ENCODE measurements around the gene CALML5.

DNA sequence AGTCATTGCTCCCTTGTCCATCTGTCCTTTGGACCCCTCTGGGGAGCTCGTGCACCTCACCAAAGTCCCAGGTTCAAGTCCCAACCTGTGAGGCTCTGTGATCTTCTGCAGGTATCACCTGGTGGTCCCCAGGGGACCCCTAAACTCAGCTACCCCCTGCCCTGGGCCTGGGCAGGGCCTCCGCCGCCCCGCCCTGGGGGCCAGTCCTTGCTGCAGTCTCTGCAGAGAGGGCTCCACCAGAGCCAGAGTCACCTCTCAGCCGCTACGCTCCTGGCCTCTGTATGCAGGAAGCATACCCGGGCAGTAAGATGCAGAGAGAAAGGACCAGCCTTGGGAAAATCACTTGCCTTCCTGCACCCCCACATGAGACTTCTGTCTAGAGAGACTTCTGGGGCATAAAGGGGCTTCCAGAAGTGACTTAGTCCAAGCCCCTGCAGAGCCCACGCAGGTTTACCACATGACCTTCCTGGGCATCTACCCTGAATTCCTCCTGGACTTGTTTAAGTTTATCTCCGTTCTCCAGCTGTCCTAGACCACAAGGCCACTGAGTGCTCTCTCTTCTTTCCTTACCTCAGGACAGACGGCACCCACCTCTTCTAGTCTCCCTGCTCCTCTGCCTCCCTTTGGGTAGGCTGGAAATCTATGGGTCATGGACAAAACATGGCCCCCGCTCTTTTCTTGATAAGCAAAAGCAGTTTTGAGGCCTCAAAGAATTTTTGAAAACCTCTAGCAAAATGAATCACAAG, 21.2 kb downstream of the CALML5 start:
- TF ChIP-seq, protein P1, sequence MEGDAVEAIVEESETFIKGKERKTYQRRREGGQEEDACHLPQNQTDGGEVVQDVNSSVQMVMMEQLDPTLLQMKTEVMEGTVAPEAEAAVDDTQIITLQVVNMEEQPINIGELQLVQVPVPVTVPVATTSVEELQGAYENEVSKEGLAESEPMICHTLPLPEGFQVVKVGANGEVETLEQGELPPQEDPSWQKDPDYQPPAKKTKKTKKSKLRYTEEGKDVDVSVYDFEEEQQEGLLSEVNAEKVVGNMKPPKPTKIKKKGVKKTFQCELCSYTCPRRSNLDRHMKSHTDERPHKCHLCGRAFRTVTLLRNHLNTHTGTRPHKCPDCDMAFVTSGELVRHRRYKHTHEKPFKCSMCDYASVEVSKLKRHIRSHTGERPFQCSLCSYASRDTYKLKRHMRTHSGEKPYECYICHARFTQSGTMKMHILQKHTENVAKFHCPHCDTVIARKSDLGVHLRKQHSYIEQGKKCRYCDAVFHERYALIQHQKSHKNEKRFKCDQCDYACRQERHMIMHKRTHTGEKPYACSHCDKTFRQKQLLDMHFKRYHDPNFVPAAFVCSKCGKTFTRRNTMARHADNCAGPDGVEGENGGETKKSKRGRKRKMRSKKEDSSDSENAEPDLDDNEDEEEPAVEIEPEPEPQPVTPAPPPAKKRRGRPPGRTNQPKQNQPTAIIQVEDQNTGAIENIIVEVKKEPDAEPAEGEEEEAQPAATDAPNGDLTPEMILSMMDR (IDR thresholded peaks at IDR 0.05), result no peak
- TF ChIP-seq CHD2 (IDR thresholded peaks at IDR 0.05; ENCODE audit: low read length, partially characterized antibody) (no peak), POLR2AphosphoS5 (IDR thresholded peaks at IDR 0.05; ENCODE audit: low read depth, low read length) (no peak), EZH2phosphoT487 (IDR thresholded peaks at IDR 0.05; ENCODE audit: borderline replicate concordance, low read depth) (no peak), YY1 (IDR thresholded peaks at IDR 0.05; ENCODE audit: low read depth) (no peak), NRF1 (IDR thresholded peaks at IDR 0.05; ENCODE audit: low read depth, low read length) (no peak), SIN3A (IDR thresholded peaks at IDR 0.05; ENCODE audit: borderline replicate concordance, low read depth, low read length) (no peak), TAF1 (IDR thresholded peaks at IDR 0.05; ENCODE audit: borderline replicate concordance, low read depth, low read length) (no peak), FOXM1 (IDR thresholded peaks at IDR 0.05; ENCODE audit: low read depth) (no peak), RFX5 (IDR thresholded peaks at IDR 0.05; ENCODE audit: low read length) (no peak)
- TF ChIP-seq, protein P2, sequence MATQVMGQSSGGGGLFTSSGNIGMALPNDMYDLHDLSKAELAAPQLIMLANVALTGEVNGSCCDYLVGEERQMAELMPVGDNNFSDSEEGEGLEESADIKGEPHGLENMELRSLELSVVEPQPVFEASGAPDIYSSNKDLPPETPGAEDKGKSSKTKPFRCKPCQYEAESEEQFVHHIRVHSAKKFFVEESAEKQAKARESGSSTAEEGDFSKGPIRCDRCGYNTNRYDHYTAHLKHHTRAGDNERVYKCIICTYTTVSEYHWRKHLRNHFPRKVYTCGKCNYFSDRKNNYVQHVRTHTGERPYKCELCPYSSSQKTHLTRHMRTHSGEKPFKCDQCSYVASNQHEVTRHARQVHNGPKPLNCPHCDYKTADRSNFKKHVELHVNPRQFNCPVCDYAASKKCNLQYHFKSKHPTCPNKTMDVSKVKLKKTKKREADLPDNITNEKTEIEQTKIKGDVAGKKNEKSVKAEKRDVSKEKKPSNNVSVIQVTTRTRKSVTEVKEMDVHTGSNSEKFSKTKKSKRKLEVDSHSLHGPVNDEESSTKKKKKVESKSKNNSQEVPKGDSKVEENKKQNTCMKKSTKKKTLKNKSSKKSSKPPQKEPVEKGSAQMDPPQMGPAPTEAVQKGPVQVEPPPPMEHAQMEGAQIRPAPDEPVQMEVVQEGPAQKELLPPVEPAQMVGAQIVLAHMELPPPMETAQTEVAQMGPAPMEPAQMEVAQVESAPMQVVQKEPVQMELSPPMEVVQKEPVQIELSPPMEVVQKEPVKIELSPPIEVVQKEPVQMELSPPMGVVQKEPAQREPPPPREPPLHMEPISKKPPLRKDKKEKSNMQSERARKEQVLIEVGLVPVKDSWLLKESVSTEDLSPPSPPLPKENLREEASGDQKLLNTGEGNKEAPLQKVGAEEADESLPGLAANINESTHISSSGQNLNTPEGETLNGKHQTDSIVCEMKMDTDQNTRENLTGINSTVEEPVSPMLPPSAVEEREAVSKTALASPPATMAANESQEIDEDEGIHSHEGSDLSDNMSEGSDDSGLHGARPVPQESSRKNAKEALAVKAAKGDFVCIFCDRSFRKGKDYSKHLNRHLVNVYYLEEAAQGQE (IDR thresholded peaks at IDR 0.05; ENCODE audit: low read depth, low read length), result no peak
- TF ChIP-seq, protein P3, sequence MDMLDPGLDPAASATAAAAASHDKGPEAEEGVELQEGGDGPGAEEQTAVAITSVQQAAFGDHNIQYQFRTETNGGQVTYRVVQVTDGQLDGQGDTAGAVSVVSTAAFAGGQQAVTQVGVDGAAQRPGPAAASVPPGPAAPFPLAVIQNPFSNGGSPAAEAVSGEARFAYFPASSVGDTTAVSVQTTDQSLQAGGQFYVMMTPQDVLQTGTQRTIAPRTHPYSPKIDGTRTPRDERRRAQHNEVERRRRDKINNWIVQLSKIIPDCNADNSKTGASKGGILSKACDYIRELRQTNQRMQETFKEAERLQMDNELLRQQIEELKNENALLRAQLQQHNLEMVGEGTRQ (IDR thresholded peaks at IDR 0.05; ENCODE audit: borderline replicate concordance, low read depth, low read length), result no peak
- TF ChIP-seq, protein P4, sequence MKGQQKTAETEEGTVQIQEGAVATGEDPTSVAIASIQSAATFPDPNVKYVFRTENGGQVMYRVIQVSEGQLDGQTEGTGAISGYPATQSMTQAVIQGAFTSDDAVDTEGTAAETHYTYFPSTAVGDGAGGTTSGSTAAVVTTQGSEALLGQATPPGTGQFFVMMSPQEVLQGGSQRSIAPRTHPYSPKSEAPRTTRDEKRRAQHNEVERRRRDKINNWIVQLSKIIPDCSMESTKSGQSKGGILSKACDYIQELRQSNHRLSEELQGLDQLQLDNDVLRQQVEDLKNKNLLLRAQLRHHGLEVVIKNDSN (IDR thresholded peaks at IDR 0.05; ENCODE audit: borderline replicate concordance, low read depth), result no peak
- TF ChIP-seq, protein P5, sequence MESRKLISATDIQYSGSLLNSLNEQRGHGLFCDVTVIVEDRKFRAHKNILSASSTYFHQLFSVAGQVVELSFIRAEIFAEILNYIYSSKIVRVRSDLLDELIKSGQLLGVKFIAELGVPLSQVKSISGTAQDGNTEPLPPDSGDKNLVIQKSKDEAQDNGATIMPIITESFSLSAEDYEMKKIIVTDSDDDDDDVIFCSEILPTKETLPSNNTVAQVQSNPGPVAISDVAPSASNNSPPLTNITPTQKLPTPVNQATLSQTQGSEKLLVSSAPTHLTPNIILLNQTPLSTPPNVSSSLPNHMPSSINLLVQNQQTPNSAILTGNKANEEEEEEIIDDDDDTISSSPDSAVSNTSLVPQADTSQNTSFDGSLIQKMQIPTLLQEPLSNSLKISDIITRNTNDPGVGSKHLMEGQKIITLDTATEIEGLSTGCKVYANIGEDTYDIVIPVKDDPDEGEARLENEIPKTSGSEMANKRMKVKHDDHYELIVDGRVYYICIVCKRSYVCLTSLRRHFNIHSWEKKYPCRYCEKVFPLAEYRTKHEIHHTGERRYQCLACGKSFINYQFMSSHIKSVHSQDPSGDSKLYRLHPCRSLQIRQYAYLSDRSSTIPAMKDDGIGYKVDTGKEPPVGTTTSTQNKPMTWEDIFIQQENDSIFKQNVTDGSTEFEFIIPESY (IDR thresholded peaks at IDR 0.05; ENCODE audit: borderline replicate concordance, low read depth), result no peak

Measured in SK-N-SH (cell line).